Psoas muscle (tissue), 8 donors: ENCODE data around the gene PTPN7. TPM values are rescaled to one million over a fixed set of nuclear protein-coding genes. Genes with fewer than 3 reads are reported as not detected.

Source experiments
- ATAC-seq, 4 donors: fragments of 200-7000 bp; cut with Tn5 transposase; one replicate each; pipeline ENCODE4 v1.9.1; 2020; ENCODE audit warnings: moderate library complexity in 3 of 4, mild to moderate bottlenecking in 2 of 4
- DNase-seq, 2 donors: peaks; one replicate each; pipeline ENCODE4 v3.0.0-alpha.2; 2020
- H3K27ac ChIP-seq: fragments of 200-600 bp; one replicate; pipeline ENCODE4 v1.8.0; 2022
- H3K27me3 ChIP-seq, 3 donors: fragments of 200-600 bp in 1 of 3; one replicate each; pipeline versions ENCODE4 v1.6.1 to v1.8.0; 2013 to 2022; ENCODE audit warnings: low read length in 2 of 3, mild to moderate bottlenecking in 2 of 3, moderate library complexity in 1 of 3; ENCODE audit not compliant: insufficient read depth in 3 of 3
- H3K36me3 ChIP-seq, 2 donors: fragments of 200-600 bp in 1 of 2; one replicate each; pipeline versions ENCODE4 v1.6.1 to v1.8.0; 2013 to 2022; ENCODE audit warnings: low read depth in 1 of 2, mild to moderate bottlenecking in 1 of 2, moderate library complexity in 1 of 2; ENCODE audit not compliant: insufficient read depth in 1 of 2
- H3K4me1 ChIP-seq: fragments of 200-600 bp; one replicate; pipeline ENCODE4 v1.8.0; 2022
- H3K4me3 ChIP-seq: fragments of 200-600 bp; one replicate; pipeline ENCODE4 v1.8.0; 2022; ENCODE audit warnings: mild to moderate bottlenecking
- H3K9me3 ChIP-seq: fragments of 200-600 bp; one replicate; pipeline ENCODE4 v1.8.0; 2022
- CTCF ChIP-seq: fragments of 200-600 bp; IDR thresholded peaks from one replicate; pipeline ENCODE4 v1.8.0; 2022; ENCODE audit warnings: antibody characterized with exemption
- WGBS, 3 donors: extraction: QIAGEN DNeasy Blood & Tissue Kit; methylation state at CpG; one replicate each; pipeline versions ENCODE4 v1.1.6 to v1.1.7; 2013; 5-methylcytosine and 5-hydroxymethylcytosine counted together
- intact Hi-C, 2 donors: fragments of 100-400 bp; cut with DNase I; formaldehyde crosslinking; loops; one replicate each; pipeline versions ENCODE4 v1.11.0 to v1.14.2; 2022
- polyA plus RNA-seq, 3 donors: library from polyadenylated mRNA; stranded (reverse); fragments of 200-250 nt; gene quantifications; one replicate each; pipeline ENCODE4 v1.2.3, GENCODE V29; 2013
- total RNA-seq, 4 donors: library from RNA; stranded (reverse); fragmentation: NEBNext Ultra II Directional in 2 of 4; extraction: Animal tissue kit (Norgen Biotek cat#: 25700) in 2 of 4; gene quantifications; one replicate each; pipeline versions ENCODE4 v1.2.1 to v1.2.4, GENCODE V29; 2021 to 2023
- donor health status: healthy with polysubstance abuse.
- donor health status: DM: no; HTN: no; CAD: no; lungs with moderate emphysema.
- donor health status: Bipolar disorder and iron deficiency.
- donor health status: healthy.
- donor health status: DM: yes; HTN: yes; CAD: no.
- donor health status: DM: no; HTN: no; CAD: no.
- donor health status: DM: no; HTN: no; CAD: no.
- donor health status: DM: yes; HTN: yes; CAD: no.

The PTPN7 gene
- total and polyA plus RNA-seq, 7 donors = 0.10 to 1.0 (median 0.32) TPM

DNA sequence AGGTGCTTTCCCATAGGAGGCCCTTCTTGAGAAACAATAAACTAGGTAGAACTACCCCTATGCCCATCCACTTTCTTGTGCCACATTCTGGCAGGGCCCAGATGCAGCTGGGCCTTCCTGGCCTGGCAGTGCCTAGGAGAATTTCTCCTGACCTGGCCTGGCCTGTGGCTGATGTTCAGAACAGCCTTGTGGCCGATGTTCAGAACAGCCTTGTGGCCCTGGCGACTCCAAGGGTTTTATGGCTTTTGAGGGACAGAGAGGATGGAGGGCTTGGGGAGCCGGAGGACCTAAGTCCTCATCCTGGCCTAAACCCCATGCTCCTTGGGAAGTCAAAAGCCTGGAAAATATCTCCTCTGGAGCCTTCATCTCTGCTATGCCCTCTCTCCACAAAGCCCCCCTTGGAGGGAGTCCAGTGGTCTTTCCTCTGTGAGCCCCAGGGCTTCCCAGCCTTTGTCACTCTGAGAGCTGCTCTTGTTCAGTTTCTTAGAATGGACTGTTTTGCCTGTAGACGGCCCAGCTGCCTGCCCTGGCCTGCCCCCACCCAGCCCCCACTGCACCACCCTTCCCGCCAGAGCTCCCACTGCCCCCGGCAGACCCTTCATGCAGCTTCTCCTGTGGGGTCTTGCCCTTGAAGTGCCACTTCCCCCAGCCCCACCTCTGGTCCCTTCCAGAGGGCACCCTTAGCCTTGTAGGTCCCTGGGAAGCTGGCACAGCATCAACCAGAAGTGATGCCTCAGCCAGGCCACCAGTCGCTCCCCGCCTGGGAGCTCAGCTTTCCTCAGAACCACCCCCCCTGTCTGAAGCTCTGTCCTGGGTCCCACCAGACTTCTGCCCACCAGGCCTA, 30.7 kb downstream of the PTPN7 start:
- ATAC-seq (no peak), DNase-seq (no peak)
- Histone ChIP-seq H3K9me3 (no peaks in the 10 kb centered on the region), H3K4me3 (no peak overlapping the region), H3K36me3 (peaks cover 0 to 13% of the 10 kb centered on the region in 2 donors), H3K27ac (no peak overlapping the region), H3K4me1 (peaks cover 13% of the 10 kb centered on the region), H3K27me3 (no peaks in the 10 kb centered on the region)
- TF ChIP-seq CTCF = no peak
- WGBS, 3 donors = 51 to 63% (median 52%) methylated on average over 8 of the region's 8 CpGs
- intact Hi-C loops = loop anchor here in 1 of 2 donors (10.0 kb wide), 1 partner anchor 235 kb away; no protein-coding TSS in a partner anchor

DNA sequence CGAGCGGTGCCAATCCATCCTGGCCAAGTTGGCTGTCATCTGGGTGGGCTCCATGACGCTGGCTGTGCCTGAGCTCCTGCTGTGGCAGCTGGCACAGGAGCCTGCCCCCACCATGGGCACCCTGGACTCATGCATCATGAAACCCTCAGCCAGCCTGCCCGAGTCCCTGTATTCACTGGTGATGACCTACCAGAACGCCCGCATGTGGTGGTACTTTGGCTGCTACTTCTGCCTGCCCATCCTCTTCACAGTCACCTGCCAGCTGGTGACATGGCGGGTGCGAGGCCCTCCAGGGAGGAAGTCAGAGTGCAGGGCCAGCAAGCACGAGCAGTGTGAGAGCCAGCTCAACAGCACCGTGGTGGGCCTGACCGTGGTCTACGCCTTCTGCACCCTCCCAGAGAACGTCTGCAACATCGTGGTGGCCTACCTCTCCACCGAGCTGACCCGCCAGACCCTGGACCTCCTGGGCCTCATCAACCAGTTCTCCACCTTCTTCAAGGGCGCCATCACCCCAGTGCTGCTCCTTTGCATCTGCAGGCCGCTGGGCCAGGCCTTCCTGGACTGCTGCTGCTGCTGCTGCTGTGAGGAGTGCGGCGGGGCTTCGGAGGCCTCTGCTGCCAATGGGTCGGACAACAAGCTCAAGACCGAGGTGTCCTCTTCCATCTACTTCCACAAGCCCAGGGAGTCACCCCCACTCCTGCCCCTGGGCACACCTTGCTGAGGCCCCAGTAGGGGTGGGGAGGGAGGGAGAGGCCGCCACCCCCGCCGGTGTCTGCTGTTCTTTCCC, 32.4 kb downstream of the PTPN7 start:
- TF ChIP-seq CTCF = no peak

DNA sequence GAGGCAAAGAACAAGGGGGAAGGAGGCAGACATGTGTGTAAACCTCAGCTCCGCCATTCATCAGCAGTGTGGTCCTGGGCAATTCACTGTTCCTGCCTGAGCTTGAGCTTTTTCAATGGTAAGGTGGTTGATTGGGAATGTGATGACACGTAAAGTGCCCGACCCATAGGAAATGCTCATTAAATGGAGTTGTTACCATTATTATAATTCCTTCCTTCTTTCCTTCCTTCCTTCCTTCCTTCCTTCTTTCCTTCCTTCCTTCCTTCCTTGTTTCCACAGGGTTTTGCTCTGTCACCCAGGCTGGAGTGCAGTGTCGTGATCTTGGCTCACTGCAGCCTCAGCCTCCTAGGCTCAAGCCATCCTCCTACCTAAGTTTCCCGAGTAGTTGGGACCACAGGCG, 33.3 kb downstream of the PTPN7 start:
- Histone ChIP-seq H3K27me3 (no peaks in the 10 kb centered on the region), H3K4me3 (no peak overlapping the region), H3K36me3 (no peaks in the 10 kb centered on the region), H3K27ac (no peak overlapping the region), H3K9me3 (no peaks in the 10 kb centered on the region), H3K4me1 (peaks cover 4% of the 10 kb centered on the region)
- intact Hi-C loops = no loop called here
- no peak for ATAC-seq
- no peak for TF ChIP-seq CTCF
- 84 to 89% (median 87%) methylated on average over 6 of the region's 6 CpGs for WGBS, 3 donors
- DNase-seq = no peak

More for the DNA sequence above, 32.4 kb downstream of the PTPN7 start:
- no peak for ATAC-seq
- H3K4me1 ChIP-seq = peaks cover 11% of the 10 kb centered on the region
- intact Hi-C loops = no loop called here
- no peak overlapping the region for H3K27ac ChIP-seq
- H3K36me3 ChIP-seq = no peaks in the 10 kb centered on the region
- DNase-seq = no peak
- H3K4me3 ChIP-seq = no peak overlapping the region
- no peaks in the 10 kb centered on the region for H3K9me3 ChIP-seq
- 94 to 95% (median 94%) methylated on average over 25 to 26 of the region's 26 CpGs for WGBS, 3 donors
- H3K27me3 ChIP-seq = no peaks in the 10 kb centered on the region

- ATAC-seq = no peak
- DNase-seq = no peak
- no peaks in the 10 kb centered on the region for H3K27me3 ChIP-seq
- 49 to 61% (median 52%) methylated on average over 9 of the region's 9 CpGs for WGBS, 3 donors
- H3K4me1 ChIP-seq = no peaks in the 10 kb centered on the region
- H3K4me3 ChIP-seq = no peak overlapping the region
- no peaks in the 10 kb centered on the region for H3K36me3 ChIP-seq
- no peak overlapping the region for H3K27ac ChIP-seq
- no peak for TF ChIP-seq CTCF
- intact Hi-C loops = no loop called here
- H3K9me3 ChIP-seq = no peaks in the 10 kb centered on the region
These were observed 34.0 kb downstream of the PTPN7 start for GRCh38 chr1:202126426-202126825.
